CD4-positive, CD25-positive, alpha-beta regulatory T cell (primary cell): Measurements from ENCODE around the gene SGMS1. TPM values are rescaled to one million over a fixed set of nuclear protein-coding genes. Genes with fewer than 3 reads are reported as not detected.

ENCODE experiments used
- ATAC-seq, 2 donors: fragments of 150-1000 bp; cut with Tn5 transposase; one replicate each; pipeline ENCODE4 v1.10.0; 2021; ENCODE audit warnings: low read depth in 2 of 2, moderate number of reproducible peaks in 2 of 2, moderate library complexity in 1 of 2
- DNase-seq, 3 donors: peaks; one replicate each; pipeline versions ENCODE4 v3.0.0 to v3.0.0-alpha.2; 2012 to 2022; ENCODE audit warnings: mixed read lengths in 1 of 3
- H3K27ac ChIP-seq: one replicate; pipeline ENCODE4 v1.7.0; 2013; ENCODE audit warnings: mild to moderate bottlenecking, low read length; ENCODE audit not compliant: insufficient read depth, poor library complexity, severe bottlenecking
- H3K27me3 ChIP-seq: one replicate; pipeline ENCODE4 v1.7.0; 2013; ENCODE audit warnings: low read length; ENCODE audit not compliant: control insufficient read depth, insufficient read depth
- H3K36me3 ChIP-seq: one replicate; pipeline ENCODE4 v1.7.0; 2013; ENCODE audit warnings: mild to moderate bottlenecking, low read length, moderate library complexity; ENCODE audit not compliant: control insufficient read depth, insufficient read depth
- H3K4me1 ChIP-seq: 2 replicates; pipeline ENCODE4 v1.7.0; 2013; ENCODE audit warnings: mild to moderate bottlenecking, low read length; ENCODE audit not compliant: insufficient read depth, control insufficient read depth, poor library complexity, severe bottlenecking
- H3K4me3 ChIP-seq: one replicate; pipeline ENCODE4 v1.7.0; 2013; ENCODE audit warnings: low read depth, mild to moderate bottlenecking, low read length, moderate library complexity
- H3K9me3 ChIP-seq, 2 experiments: 1 replicate in 1 of 2; 2 replicates in 1 of 2; pipeline ENCODE4 v1.7.0; 2013; ENCODE audit warnings: low read length in 2 of 2, mild to moderate bottlenecking in 1 of 2, moderate library complexity in 1 of 2; ENCODE audit not compliant: control insufficient read depth in 2 of 2
- H3K27ac Mint-ChIP-seq, 3 donors: one replicate each; pipeline ENCODE4 v1.8.0; 2020 to 2022; ENCODE audit warnings: mild to moderate bottlenecking in 3 of 3, mixed read lengths in 3 of 3, moderate library complexity in 2 of 3
- H3K27me3 Mint-ChIP-seq: one replicate; pipeline ENCODE4 v1.8.0; 2022; ENCODE audit warnings: mild to moderate bottlenecking, mixed read lengths
- H3K36me3 Mint-ChIP-seq: one replicate; pipeline ENCODE4 v1.8.0; 2020; ENCODE audit warnings: mixed read lengths
- H3K4me1 Mint-ChIP-seq, 4 donors: one replicate each; pipeline ENCODE4 v1.8.0; 2020 to 2022; ENCODE audit warnings: mixed read lengths in 4 of 4, mild to moderate bottlenecking in 1 of 4
- H3K4me3 Mint-ChIP-seq, 4 donors: one replicate each; pipeline ENCODE4 v1.8.0; 2020 to 2022; ENCODE audit warnings: mild to moderate bottlenecking in 4 of 4, mixed read lengths in 4 of 4, moderate library complexity in 3 of 4
- H3K9me3 Mint-ChIP-seq, 7 donors: one replicate each; pipeline ENCODE4 v1.8.0; 2020 to 2022; ENCODE audit warnings: mixed read lengths in 7 of 7, mild to moderate bottlenecking in 3 of 7, moderate library complexity in 2 of 7
- polyA plus RNA-seq, 4 donors: library from polyadenylated mRNA; unstranded; fragments of 300-500 nt; fragmentation: Illumina TruSeq; gene quantifications; one replicate each; pipeline ENCODE4 v1.2.3, GENCODE V29; 2021
- total RNA-seq: library from RNA; stranded (reverse); gene quantifications from one replicate; pipeline ENCODE4 v1.2.3, GENCODE V29; 2022

Gene SGMS1
- total and polyA plus RNA-seq, 5 donors from 2014 or later: 25.7 to 241 (median 33.0) TPM

- Mint-ChIP-seq H3K4me3 (peak overlapping the region in 2 of 4 donors; percentile 8 to 39), H3K36me3 (peaks cover 17% of the 10 kb centered on the region), H3K4me1 (peaks cover 52 to 94% (median 78%) of the 10 kb centered on the region in 4 donors), H3K27me3 (no peaks in the 10 kb centered on the region), H3K27ac (peak overlapping the region in 1 of 3 donors; percentile 57), H3K9me3 (peaks cover 0 to 7% (median 2%) of the 10 kb centered on the region in 7 donors)
- Histone ChIP-seq H3K9me3 (peaks cover 0 to 4% of the 10 kb centered on the region in 2 experiments), H3K4me1 (peaks cover 51% of the 10 kb centered on the region), H3K4me3 (peak overlapping the region; percentile 58), H3K27me3 (no peaks in the 10 kb centered on the region), H3K36me3 (peaks cover 10% of the 10 kb centered on the region), H3K27ac (peak overlapping the region; percentile 48)
- DNase-seq (no peak), ATAC-seq (no peak)
Observed at GRCh38 chr10:50402466-50402865, 221.3 kb downstream of the SGMS1 start.

- Mint-ChIP-seq H3K27ac (peak overlapping the region; percentile 12 to 57 (median 21)), H3K27me3 (no peaks in the 10 kb centered on the region), H3K9me3 (no peaks in the 10 kb centered on the region), H3K4me1 (peaks cover 62 to 95% (median 83%) of the 10 kb centered on the region in 4 donors), H3K4me3 (peak overlapping the region in 3 of 4 donors; percentile 2 to 55 (median 28)), H3K36me3 (peaks cover 5% of the 10 kb centered on the region)
- DNase-seq: no peak
- Histone ChIP-seq H3K27me3 (no peaks in the 10 kb centered on the region), H3K9me3 (no peaks in the 10 kb centered on the region), H3K4me1 (peaks cover 65% of the 10 kb centered on the region), H3K36me3 (peaks cover 4% of the 10 kb centered on the region), H3K27ac (peak overlapping the region; percentile 48), H3K4me3 (peak overlapping the region; percentile 49)
- no peak for ATAC-seq
Observed at GRCh38 chr10:50400694-50401093, 223.1 kb downstream of the SGMS1 start.

- Histone ChIP-seq H3K9me3 (no peaks in the 10 kb centered on the region), H3K4me3 (peak overlapping the region; percentile 61), H3K27ac (peak overlapping the region; percentile 74), H3K4me1 (peaks cover 77% of the 10 kb centered on the region), H3K36me3 (no peaks in the 10 kb centered on the region), H3K27me3 (no peaks in the 10 kb centered on the region)
- Mint-ChIP-seq H3K36me3 (peaks cover 1% of the 10 kb centered on the region), H3K4me3 (peak overlapping the region; percentile 20 to 82 (median 38)), H3K4me1 (peaks cover 64 to 93% (median 81%) of the 10 kb centered on the region in 4 donors), H3K27me3 (no peaks in the 10 kb centered on the region), H3K27ac (peak overlapping the region in 2 of 3 donors; percentile 15 to 43), H3K9me3 (no peaks in the 10 kb centered on the region)
- DNase-seq (no peak), ATAC-seq (no peak)
Observed at GRCh38 chr10:50398823-50399222, 224.9 kb downstream of the SGMS1 start.

GRCh38 chr10:50398381-50398780, 225.4 kb downstream of the SGMS1 start:
- no peak for ATAC-seq
- Histone ChIP-seq H3K9me3 (no peaks in the 10 kb centered on the region), H3K27ac (peak overlapping the region; percentile 74), H3K4me3 (peak overlapping the region; percentile 72), H3K36me3 (no peaks in the 10 kb centered on the region), H3K27me3 (no peaks in the 10 kb centered on the region), H3K4me1 (peaks cover 78% of the 10 kb centered on the region)
- no peak for DNase-seq
- Mint-ChIP-seq H3K4me1 (peaks cover 60 to 91% (median 78%) of the 10 kb centered on the region in 4 donors), H3K36me3 (no peaks in the 10 kb centered on the region), H3K27ac (no peak overlapping the region), H3K9me3 (no peaks in the 10 kb centered on the region), H3K27me3 (no peaks in the 10 kb centered on the region), H3K4me3 (peak overlapping the region in 1 of 4 donors; percentile 20)

GRCh38 chr10:50397312-50398140, 226.2 kb downstream of the SGMS1 start:
- H3K36me3 ChIP-seq: no peaks in the 10 kb centered on the region
- peaks cover 60 to 90% (median 77%) of the 10 kb centered on the region in 4 donors for H3K4me1 Mint-ChIP-seq
- no peaks in the 10 kb centered on the region for H3K27me3 Mint-ChIP-seq
- peak; percentile 52 to 54 for ATAC-seq
- no peaks in the 10 kb centered on the region for H3K27me3 ChIP-seq
- peaks cover 80% of the 10 kb centered on the region for H3K4me1 ChIP-seq
- DNase-seq: peak in 1 of 3 donors; percentile 67
- H3K4me3 Mint-ChIP-seq: peak overlapping the region; percentile 76 to 85 (median 82)
- H3K9me3 Mint-ChIP-seq: no peaks in the 10 kb centered on the region
- no peaks in the 10 kb centered on the region for H3K36me3 Mint-ChIP-seq
- H3K27ac Mint-ChIP-seq: peak overlapping the region; percentile 86 to 95 (median 91)
- H3K27ac ChIP-seq: peak overlapping the region; percentile 74
- H3K4me3 ChIP-seq: peak overlapping the region; percentile 72
- H3K9me3 ChIP-seq: no peaks in the 10 kb centered on the region

GRCh38 chr10:50396491-50397311, 227.1 kb downstream of the SGMS1 start:
- Histone ChIP-seq H3K9me3 (no peaks in the 10 kb centered on the region), H3K4me1 (peaks cover 80% of the 10 kb centered on the region), H3K4me3 (peak overlapping the region; percentile 72), H3K36me3 (no peaks in the 10 kb centered on the region), H3K27me3 (no peaks in the 10 kb centered on the region), H3K27ac (peak overlapping the region; percentile 74)
- DNase-seq: peak in 2 of 3 donors; percentile 33 to 80
- H3K9me3 Mint-ChIP-seq: no peaks in the 10 kb centered on the region
- peak; percentile 40 to 55 for ATAC-seq
- H3K27me3 Mint-ChIP-seq: no peaks in the 10 kb centered on the region
- H3K4me3 Mint-ChIP-seq: peak overlapping the region; percentile 76 to 85 (median 82)
- H3K36me3 Mint-ChIP-seq: peaks cover 2% of the 10 kb centered on the region
- peaks cover 60 to 90% (median 78%) of the 10 kb centered on the region in 4 donors for H3K4me1 Mint-ChIP-seq
- peak overlapping the region; percentile 86 to 95 (median 91) for H3K27ac Mint-ChIP-seq

GRCh38 chr10:50395851-50396250, 227.9 kb downstream of the SGMS1 start:
- peak overlapping the region; percentile 71 to 95 (median 86) for H3K27ac Mint-ChIP-seq
- peak overlapping the region; percentile 74 for H3K27ac ChIP-seq
- ATAC-seq: no peak

More at GRCh38 chr10:50395851-50396250, 227.9 kb downstream of the SGMS1 start:
- Histone ChIP-seq H3K27me3 (no peaks in the 10 kb centered on the region), H3K36me3 (peaks cover under 1% of the 10 kb centered on the region), H3K4me1 (peaks cover 74% of the 10 kb centered on the region), H3K9me3 (no peaks in the 10 kb centered on the region), H3K4me3 (peak overlapping the region; percentile 72)
- DNase-seq: no peak
- Mint-ChIP-seq H3K4me3 (peak overlapping the region; percentile 76 to 85 (median 82)), H3K36me3 (peaks cover 6% of the 10 kb centered on the region), H3K4me1 (peaks cover 63 to 88% (median 77%) of the 10 kb centered on the region in 4 donors), H3K27me3 (no peaks in the 10 kb centered on the region), H3K9me3 (no peaks in the 10 kb centered on the region)
